Vagina (tissue), 2 donors: Measurements from ENCODE around the gene VPS36.

Experiments used
- POLR2A ChIP-seq, 2 donors: fragments of 450-650 bp; IDR thresholded peaks; one replicate each; pipeline ENCODE4 v1.6.1; 2017; ENCODE audit warnings: antibody characterized with exemption in 2 of 2, mild to moderate bottlenecking in 2 of 2, moderate library complexity in 2 of 2
- POLR2AphosphoS5 ChIP-seq, 2 donors: sonication (generic); formaldehyde crosslinking; IDR thresholded peaks; one replicate each; pipeline ENCODE4 v1.9.0; 2017; ENCODE audit warnings: antibody characterized with exemption in 2 of 2, mild to moderate bottlenecking in 2 of 2, low read depth in 1 of 2; ENCODE audit not compliant: insufficient read depth in 1 of 2
- TF ChIP-seq, protein P1 (sequence below), 3 experiments: fragments of 450-650 bp in 2 of 3; fragments of 200-600 bp in 1 of 3; sonication (generic) in 1 of 3; IDR thresholded peaks; one replicate each; pipeline ENCODE4 v1.5.1; 2017 to 2019; ENCODE audit warnings: antibody characterized with exemption in 3 of 3, mild to moderate bottlenecking in 2 of 3, moderate library complexity in 2 of 3

DNA sequence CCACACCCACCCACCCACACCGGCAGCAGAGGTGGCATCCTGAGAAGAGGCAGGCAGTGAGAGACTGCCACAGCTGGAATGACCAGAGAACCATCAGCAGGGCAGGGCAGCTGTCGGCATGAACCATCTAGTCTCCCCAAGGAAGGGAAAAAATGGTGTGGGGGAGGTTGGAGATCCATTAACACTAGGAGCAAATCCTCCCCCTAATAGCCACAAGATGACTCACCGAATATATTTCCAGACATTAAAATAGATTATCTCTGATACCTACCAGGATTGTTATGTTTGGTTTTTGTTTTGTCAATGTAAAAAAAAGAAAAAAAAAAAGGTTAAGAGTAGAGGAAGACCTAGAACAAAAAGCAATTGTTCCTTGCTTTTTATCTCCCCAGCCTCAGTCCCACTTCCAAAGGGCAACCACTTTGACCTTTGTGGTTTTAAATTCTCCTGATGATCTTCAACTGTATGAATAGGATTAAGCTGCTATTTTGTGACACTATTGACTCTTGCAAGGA, 78.6 kb downstream of the VPS36 start:
- TF ChIP-seq POLR2A (IDR thresholded peaks at IDR 0.05) (no peak), POLR2AphosphoS5 (IDR thresholded peaks at IDR 0.05; ENCODE audit: insufficient read depth in 1 of 2, low read depth in 1 of 2) (no peak)
- TF ChIP-seq, protein P1, sequence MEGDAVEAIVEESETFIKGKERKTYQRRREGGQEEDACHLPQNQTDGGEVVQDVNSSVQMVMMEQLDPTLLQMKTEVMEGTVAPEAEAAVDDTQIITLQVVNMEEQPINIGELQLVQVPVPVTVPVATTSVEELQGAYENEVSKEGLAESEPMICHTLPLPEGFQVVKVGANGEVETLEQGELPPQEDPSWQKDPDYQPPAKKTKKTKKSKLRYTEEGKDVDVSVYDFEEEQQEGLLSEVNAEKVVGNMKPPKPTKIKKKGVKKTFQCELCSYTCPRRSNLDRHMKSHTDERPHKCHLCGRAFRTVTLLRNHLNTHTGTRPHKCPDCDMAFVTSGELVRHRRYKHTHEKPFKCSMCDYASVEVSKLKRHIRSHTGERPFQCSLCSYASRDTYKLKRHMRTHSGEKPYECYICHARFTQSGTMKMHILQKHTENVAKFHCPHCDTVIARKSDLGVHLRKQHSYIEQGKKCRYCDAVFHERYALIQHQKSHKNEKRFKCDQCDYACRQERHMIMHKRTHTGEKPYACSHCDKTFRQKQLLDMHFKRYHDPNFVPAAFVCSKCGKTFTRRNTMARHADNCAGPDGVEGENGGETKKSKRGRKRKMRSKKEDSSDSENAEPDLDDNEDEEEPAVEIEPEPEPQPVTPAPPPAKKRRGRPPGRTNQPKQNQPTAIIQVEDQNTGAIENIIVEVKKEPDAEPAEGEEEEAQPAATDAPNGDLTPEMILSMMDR (IDR thresholded peaks at IDR 0.05), result no peak
